Measurements from ENCODE around the gene KCNJ15.

KCNJ15 gene

GRCh38 chr21:38241029-38241740 lies 15.6 kb upstream of the KCNJ15 start:
- TF ChIP-seq POLR2A (IDR thresholded peaks at IDR 0.05; ENCODE audit: extremely low read depth, insufficient read length) (no peak), CTCF (IDR thresholded peaks at IDR 0.05; ENCODE audit: low read depth, low read length) (no peak), MYC (IDR thresholded peaks at IDR 0.05; ENCODE audit: low read depth, low read length) (no peak), MAX (IDR thresholded peaks at IDR 0.05; ENCODE audit: low read depth, low read length) (no peak)
- no peak overlapping the region for H3K4me3 ChIP-seq (ENCODE audit: low read depth, low read length)
- no peak for DNase-seq (ENCODE audit: low read depth)

GRCh38 chr21:38242061-38242460 lies 14.7 kb upstream of the KCNJ15 start:
- no peak for DNase-seq (ENCODE audit: low read depth)
- TF ChIP-seq CTCF (IDR thresholded peaks at IDR 0.05; ENCODE audit: low read depth, low read length) (no peak), POLR2A (IDR thresholded peaks at IDR 0.05; ENCODE audit: extremely low read depth, insufficient read length) (no peak), MYC (IDR thresholded peaks at IDR 0.05; ENCODE audit: low read depth, low read length) (no peak), MAX (IDR thresholded peaks at IDR 0.05; ENCODE audit: low read depth, low read length) (no peak)
- no peak overlapping the region for H3K4me3 ChIP-seq (ENCODE audit: low read depth, low read length)

- H3K4me3 ChIP-seq (ENCODE audit: low read depth, low read length) = no peak overlapping the region
- no peak for DNase-seq (ENCODE audit: low read depth)
- TF ChIP-seq MAX (IDR thresholded peaks at IDR 0.05; ENCODE audit: low read depth, low read length) (no peak), CTCF (IDR thresholded peaks at IDR 0.05; ENCODE audit: low read depth, low read length) (no peak), POLR2A (IDR thresholded peaks at IDR 0.05; ENCODE audit: extremely low read depth, insufficient read length) (no peak), MYC (IDR thresholded peaks at IDR 0.05; ENCODE audit: low read depth, low read length) (no peak)
These were observed 12.9 kb upstream of the KCNJ15 start for GRCh38 chr21:38243732-38244406.

- no peak for DNase-seq (ENCODE audit: low read depth)
These were observed 12.4 kb upstream of the KCNJ15 start for GRCh38 chr21:38244407-38244787.

More at GRCh38 chr21:38244407-38244787, 12.4 kb upstream of the KCNJ15 start:
- TF ChIP-seq MYC (IDR thresholded peaks at IDR 0.05; ENCODE audit: low read depth, low read length) = no peak
- TF ChIP-seq CTCF (IDR thresholded peaks at IDR 0.05; ENCODE audit: low read depth, low read length) = no peak
- TF ChIP-seq MAX (IDR thresholded peaks at IDR 0.05; ENCODE audit: low read depth, low read length) = no peak
- no peak for TF ChIP-seq POLR2A (IDR thresholded peaks at IDR 0.05; ENCODE audit: extremely low read depth, insufficient read length)
- no peak overlapping the region for H3K4me3 ChIP-seq (ENCODE audit: low read depth, low read length)

Data from NB4 (cell line).